Measurements from ENCODE around the gene TWIST1.

Gene TWIST1

GRCh38 chr7:19117091-19117869, at the start of gene TWIST1:
TWIST1 (minus strand) TSS chr7:19117636; CDS start chr7:19117321, 315 bp downstream.
- peak within 1 kb of the TSS; percentile 45 for H3K4me3 Mint-ChIP-seq
- H3K27me3 Mint-ChIP-seq, result peaks cover 70% of the 10 kb centered on the region
- H3K27ac Mint-ChIP-seq, result no peak within 1 kb of the TSS
- no peaks in the 10 kb centered on the region for H3K36me3 Mint-ChIP-seq (ENCODE audit: low read depth)
- H3K9me3 Mint-ChIP-seq, result no peaks in the 10 kb centered on the region
- peaks cover 4% of the 10 kb centered on the region for H3K4me1 Mint-ChIP-seq (ENCODE audit: low read depth)

GRCh38 chr7:19161671-19162070, 44.2 kb upstream of the TWIST1 start:
- peaks cover 3% of the 10 kb centered on the region for H3K9me3 Mint-ChIP-seq
- no peaks in the 10 kb centered on the region for H3K36me3 Mint-ChIP-seq (ENCODE audit: low read depth)
- H3K4me3 Mint-ChIP-seq, result no peak overlapping the region
- H3K27me3 Mint-ChIP-seq, result no peaks in the 10 kb centered on the region
- no peak overlapping the region for H3K27ac Mint-ChIP-seq
- H3K4me1 Mint-ChIP-seq (ENCODE audit: low read depth), result no peaks in the 10 kb centered on the region

GRCh38 chr7:19146699-19147098, 29.3 kb upstream of the TWIST1 start:
- H3K9me3 Mint-ChIP-seq, result peaks cover 3% of the 10 kb centered on the region
- H3K36me3 Mint-ChIP-seq (ENCODE audit: low read depth), result no peaks in the 10 kb centered on the region
- peaks cover 46% of the 10 kb centered on the region for H3K27me3 Mint-ChIP-seq
- H3K27ac Mint-ChIP-seq, result no peak overlapping the region
- H3K4me3 Mint-ChIP-seq, result no peak overlapping the region
- no peaks in the 10 kb centered on the region for H3K4me1 Mint-ChIP-seq (ENCODE audit: low read depth)

GRCh38 chr7:19145434-19146115, 28.1 kb upstream of the TWIST1 start:
- Mint-ChIP-seq H3K4me1 (ENCODE audit: low read depth) (no peaks in the 10 kb centered on the region), H3K36me3 (ENCODE audit: low read depth) (no peaks in the 10 kb centered on the region), H3K4me3 (no peak overlapping the region), H3K9me3 (no peaks in the 10 kb centered on the region), H3K27ac (no peak overlapping the region), H3K27me3 (peaks cover 46% of the 10 kb centered on the region)

- Mint-ChIP-seq H3K27ac (no peak within 1 kb of the TSS), H3K27me3 (peaks cover 46% of the 10 kb centered on the region), H3K4me3 (no peak within 1 kb of the TSS), H3K36me3 (ENCODE audit: low read depth) (no peaks in the 10 kb centered on the region), H3K9me3 (no peaks in the 10 kb centered on the region), H3K4me1 (ENCODE audit: low read depth) (no peaks in the 10 kb centered on the region)
Measured at GRCh38 chr7:19144661-19145433, 27.4 kb upstream of the TWIST1 start, which contains the start of gene FERD3L. FERD3L (minus strand) TSS chr7:19145421; CDS start chr7:19145362, 59 bp downstream.

DNA sequence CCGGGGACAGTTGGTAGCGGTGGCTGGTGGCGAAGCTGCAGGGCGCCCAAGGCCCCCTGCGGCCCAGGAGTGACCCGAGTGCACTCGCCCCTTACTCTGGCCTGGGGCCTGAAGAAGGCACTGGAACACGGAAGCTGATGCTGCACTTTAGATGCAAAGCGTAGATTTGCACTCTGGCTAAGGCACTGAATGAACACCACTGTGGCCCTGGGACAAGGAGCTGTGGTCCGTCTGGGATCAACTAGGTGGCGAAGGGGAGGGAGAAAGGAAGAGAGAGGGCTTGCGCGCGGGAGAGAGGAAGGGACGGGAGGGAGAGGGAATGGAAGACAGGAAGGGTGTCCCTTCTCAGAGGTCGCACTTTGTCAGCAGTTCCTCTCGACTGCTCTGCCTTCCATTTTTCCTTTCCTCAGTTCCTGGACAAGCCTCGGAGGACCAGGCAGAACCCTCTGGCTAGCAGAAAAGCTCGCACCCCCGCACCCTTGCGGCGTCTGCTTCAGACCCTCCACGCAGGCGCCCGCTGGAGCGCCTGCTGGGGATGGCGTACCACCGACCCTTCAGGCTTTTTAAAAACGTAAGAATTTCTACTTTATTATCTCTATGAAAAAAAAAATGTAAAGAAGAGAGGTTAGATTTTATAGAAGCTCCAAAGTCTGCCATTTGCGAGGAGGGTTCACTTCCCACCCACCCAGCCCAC, 26.6 kb upstream of the TWIST1 start:
- Mint-ChIP-seq H3K4me3 (no peak overlapping the region), H3K9me3 (no peaks in the 10 kb centered on the region)

DNA sequence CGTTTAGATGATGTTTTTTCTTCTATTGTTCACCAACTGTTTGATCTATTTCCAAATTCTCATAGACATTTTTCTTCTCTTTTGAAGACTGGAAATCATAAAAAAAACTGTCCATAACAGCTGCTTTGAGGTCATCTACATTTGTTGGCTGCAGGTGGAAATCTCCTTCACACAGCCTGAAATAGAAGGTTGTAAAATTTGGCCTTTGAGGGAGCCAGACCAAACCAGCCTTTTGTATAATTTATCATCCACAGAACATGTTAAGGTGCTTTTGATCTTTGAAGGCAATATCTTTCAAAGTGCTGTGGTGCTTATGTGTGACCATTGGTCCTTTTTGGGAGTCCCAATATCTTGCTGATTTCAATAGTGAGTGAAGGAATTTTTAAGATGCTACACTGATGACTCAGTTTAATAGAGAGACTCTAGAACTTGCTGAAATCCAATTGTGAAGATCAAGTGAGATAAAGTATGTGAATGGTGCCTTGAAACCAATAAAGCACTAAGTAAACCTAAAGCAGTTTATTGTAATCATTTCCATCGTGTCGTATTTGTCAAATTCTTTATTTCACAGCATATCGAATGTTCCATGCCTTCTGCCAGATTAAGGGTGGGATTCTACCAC, 22.4 kb upstream of the TWIST1 start:
- Mint-ChIP-seq H3K4me1 (ENCODE audit: low read depth) (no peaks in the 10 kb centered on the region), H3K4me3 (no peak overlapping the region), H3K9me3 (no peaks in the 10 kb centered on the region), H3K36me3 (ENCODE audit: low read depth) (no peaks in the 10 kb centered on the region), H3K27ac (no peak overlapping the region), H3K27me3 (peaks cover 25% of the 10 kb centered on the region)

More for the DNA sequence above, 26.6 kb upstream of the TWIST1 start:
- Mint-ChIP-seq H3K27ac (no peak overlapping the region), H3K4me1 (ENCODE audit: low read depth) (no peaks in the 10 kb centered on the region), H3K36me3 (ENCODE audit: low read depth) (no peaks in the 10 kb centered on the region), H3K27me3 (peaks cover 46% of the 10 kb centered on the region)

GRCh38 chr7:19133886-19134285, 16.4 kb upstream of the TWIST1 start:
- Mint-ChIP-seq H3K4me3 (no peak overlapping the region), H3K4me1 (ENCODE audit: low read depth) (no peaks in the 10 kb centered on the region), H3K9me3 (no peaks in the 10 kb centered on the region), H3K36me3 (ENCODE audit: low read depth) (no peaks in the 10 kb centered on the region), H3K27ac (no peak overlapping the region), H3K27me3 (no peaks in the 10 kb centered on the region)

GRCh38 chr7:19133390-19133789, 16.0 kb upstream of the TWIST1 start:
- H3K27ac Mint-ChIP-seq, result no peak overlapping the region
- H3K4me1 Mint-ChIP-seq (ENCODE audit: low read depth), result no peaks in the 10 kb centered on the region
- H3K27me3 Mint-ChIP-seq, result no peaks in the 10 kb centered on the region
- no peaks in the 10 kb centered on the region for H3K36me3 Mint-ChIP-seq (ENCODE audit: low read depth)
- H3K9me3 Mint-ChIP-seq, result no peaks in the 10 kb centered on the region
- H3K4me3 Mint-ChIP-seq, result no peak overlapping the region

- Mint-ChIP-seq H3K4me1 (ENCODE audit: low read depth) (no peaks in the 10 kb centered on the region), H3K27me3 (peaks cover 7% of the 10 kb centered on the region), H3K9me3 (peaks cover 5% of the 10 kb centered on the region), H3K4me3 (no peak overlapping the region), H3K36me3 (ENCODE audit: low read depth) (no peaks in the 10 kb centered on the region), H3K27ac (no peak overlapping the region)
Measured at GRCh38 chr7:19128856-19129255, 11.4 kb upstream of the TWIST1 start.

GRCh38 chr7:19121977-19122588, 4.6 kb upstream of the TWIST1 start:
- Mint-ChIP-seq H3K27me3 (peaks cover 61% of the 10 kb centered on the region), H3K9me3 (no peaks in the 10 kb centered on the region), H3K27ac (no peak overlapping the region), H3K36me3 (ENCODE audit: low read depth) (no peaks in the 10 kb centered on the region), H3K4me3 (no peak overlapping the region), H3K4me1 (ENCODE audit: low read depth) (no peaks in the 10 kb centered on the region)

- Mint-ChIP-seq H3K27me3 (peaks cover 68% of the 10 kb centered on the region), H3K4me1 (ENCODE audit: low read depth) (peaks cover 4% of the 10 kb centered on the region), H3K36me3 (ENCODE audit: low read depth) (no peaks in the 10 kb centered on the region), H3K4me3 (no peak overlapping the region), H3K9me3 (no peaks in the 10 kb centered on the region), H3K27ac (no peak overlapping the region)
Measured at GRCh38 chr7:19119870-19120486, 2.5 kb upstream of the TWIST1 start.

DNA sequence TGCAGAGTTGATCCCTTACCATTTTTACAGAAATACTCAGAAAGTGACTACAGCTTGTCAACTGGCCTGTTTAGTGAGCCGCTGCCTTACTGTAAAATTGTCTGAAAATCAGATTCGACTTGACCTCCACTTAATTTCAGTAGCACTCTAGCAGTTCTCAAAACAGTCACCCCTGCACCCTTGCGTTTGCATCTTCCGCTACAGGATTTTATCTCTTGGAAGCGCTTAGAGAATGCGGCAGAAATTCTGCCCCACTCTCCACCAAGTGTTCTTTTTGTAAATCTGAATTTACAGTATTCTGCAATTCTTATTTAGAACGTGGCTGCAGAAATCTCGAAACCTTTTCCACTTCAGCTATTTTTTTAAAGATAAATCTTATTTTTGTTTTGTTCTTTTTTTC, 1.9 kb upstream of the TWIST1 start:
- no peak overlapping the region for H3K27ac Mint-ChIP-seq
- no peaks in the 10 kb centered on the region for H3K36me3 Mint-ChIP-seq (ENCODE audit: low read depth)
- no peak overlapping the region for H3K4me3 Mint-ChIP-seq
- H3K4me1 Mint-ChIP-seq (ENCODE audit: low read depth), result peaks cover 4% of the 10 kb centered on the region
- no peaks in the 10 kb centered on the region for H3K9me3 Mint-ChIP-seq
- H3K27me3 Mint-ChIP-seq, result peaks cover 69% of the 10 kb centered on the region

All from stimulated activated naive CD8-positive, alpha-beta T cell treated with anti-CD3 and anti-CD28 coated beads, Interleukin-15, Interleukin-2, amounts not matched to agents 100 ng/mL and 50 ng/mL, for 24 hours (primary cell).